Measurements from ENCODE around the gene SH3RF3.

DNA sequence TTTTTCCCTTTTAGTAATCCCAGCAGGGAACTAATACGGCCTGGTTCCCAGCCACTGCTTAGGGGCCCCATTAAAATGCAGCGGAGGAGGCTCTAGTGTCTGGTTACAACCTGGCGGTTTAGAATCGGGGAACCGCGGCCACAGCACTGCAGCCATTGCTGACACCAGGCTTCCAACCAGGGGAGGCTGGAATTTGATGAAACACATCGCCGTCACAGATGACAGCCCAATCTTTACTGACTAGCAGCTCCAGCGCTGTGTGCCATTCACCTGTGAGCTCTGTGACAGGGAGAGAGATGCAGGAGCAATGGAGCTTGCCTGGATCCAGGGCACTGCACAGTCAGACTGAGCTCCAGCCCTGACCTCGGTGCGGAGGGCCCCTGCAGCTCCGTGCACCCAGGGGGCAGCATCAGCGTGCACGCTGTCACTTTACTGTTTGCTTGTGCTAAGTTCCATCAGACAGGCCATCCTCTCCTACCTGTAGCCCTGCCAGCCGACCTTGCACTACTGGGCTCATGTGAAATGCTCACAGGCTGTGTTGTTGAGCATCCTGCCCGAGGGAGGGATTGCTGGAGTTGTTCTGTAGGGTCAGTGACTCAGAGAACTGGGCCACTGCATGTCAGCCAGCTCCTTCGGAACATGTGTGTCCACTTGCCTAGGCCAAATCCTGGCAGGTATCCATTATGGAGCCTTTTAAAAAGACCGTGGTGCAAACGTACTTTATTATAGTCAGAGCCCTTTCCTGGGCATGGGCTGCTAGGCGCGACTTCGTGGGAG, 281.2 kb downstream of the SH3RF3 start:
- no peak for TF ChIP-seq POLR2A (IDR thresholded peaks at IDR 0.05; ENCODE audit: low read length)
- no peak for TF ChIP-seq GATA1 (IDR thresholded peaks at IDR 0.05; ENCODE audit: low read depth, low read length)
